ENCODE measurements around the gene SFTPB.

Gene SFTPB

GRCh38 chr2:85708641-85709040 is 40.6 kb upstream of the SFTPB start:
- DNase-seq (ENCODE audit: low spot score in 2 of 2) (no peak), ATAC-seq (replicated peaks; ENCODE audit: extremely low read depth, poor library complexity, severe bottlenecking) (no peak)
- Mint-ChIP-seq H3K4me3 (no peak overlapping the region), H3K27me3 (no peaks in the 10 kb centered on the region), H3K36me3 (ENCODE audit: insufficient read depth) (peaks cover 4% of the 10 kb centered on the region), H3K27ac (ENCODE audit: low read depth) (no peak overlapping the region), H3K4me1 (peaks cover 23% of the 10 kb centered on the region), H3K9me3 (no peaks in the 10 kb centered on the region)

DNA sequence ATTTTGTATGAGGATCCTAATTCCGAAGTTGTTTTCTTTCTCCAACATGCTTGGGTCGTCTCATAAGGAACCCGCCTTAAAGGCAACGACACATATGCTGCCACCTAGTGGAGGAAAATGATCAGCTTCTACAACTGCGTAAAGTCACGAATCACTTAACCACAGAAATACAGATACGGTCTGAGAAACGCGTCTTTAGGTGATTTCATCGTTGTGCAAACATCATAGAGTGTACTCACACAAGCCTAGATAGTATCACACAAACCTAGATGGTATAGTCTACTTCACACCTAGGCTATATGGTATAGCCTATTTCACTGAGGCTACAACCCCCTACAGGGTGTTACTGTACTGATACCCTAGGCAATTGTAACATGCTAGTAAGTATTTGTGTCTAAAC is 39.3 kb upstream of the SFTPB start:
- Mint-ChIP-seq H3K36me3 (ENCODE audit: insufficient read depth) (peaks cover 4% of the 10 kb centered on the region), H3K9me3 (no peaks in the 10 kb centered on the region), H3K27ac (ENCODE audit: low read depth) (no peak overlapping the region), H3K4me1 (peaks cover 23% of the 10 kb centered on the region), H3K27me3 (no peaks in the 10 kb centered on the region), H3K4me3 (peak overlapping the region; percentile 33)
- DNase-seq (ENCODE audit: low spot score in 2 of 2) = peak in 1 of 2 donors; percentile 70
- peak; percentile 83 for ATAC-seq (replicated peaks; ENCODE audit: extremely low read depth, poor library complexity, severe bottlenecking)

DNA sequence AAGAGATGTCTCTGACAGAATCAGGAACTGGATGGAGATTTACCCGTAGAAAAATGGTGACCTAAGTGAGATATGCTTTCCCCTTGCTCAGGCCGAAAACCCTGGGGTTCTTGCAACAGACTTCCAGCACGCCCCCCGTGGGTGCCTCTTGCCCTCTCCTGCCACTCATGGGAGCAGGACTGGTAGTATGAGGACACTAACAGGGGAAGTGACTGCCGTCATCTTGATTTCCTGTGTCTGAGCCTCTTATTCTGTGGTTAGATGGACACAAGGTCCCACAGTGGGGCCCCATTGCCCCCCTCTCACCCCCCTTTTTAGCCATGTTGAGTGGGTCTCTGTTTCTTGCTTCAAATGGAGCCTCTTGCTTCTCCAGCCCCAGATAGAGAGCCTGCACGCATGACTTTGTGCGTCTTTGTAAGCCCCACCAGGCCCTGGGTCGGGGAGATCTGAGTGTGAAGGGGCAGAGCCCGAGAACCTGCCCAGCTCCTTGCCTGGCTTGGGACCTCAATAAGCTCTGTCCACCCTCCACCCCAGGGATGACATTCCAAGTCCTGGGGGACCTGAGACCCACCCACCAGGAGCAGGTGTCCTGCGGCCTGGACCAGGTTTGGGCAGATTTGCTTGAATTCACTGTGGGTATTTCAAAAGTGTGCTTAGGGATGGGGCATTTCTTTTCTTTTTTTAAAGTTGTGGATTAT is 38.7 kb upstream of the SFTPB start:
- peak overlapping the region; percentile 33 for H3K4me3 Mint-ChIP-seq
- no peaks in the 10 kb centered on the region for H3K9me3 Mint-ChIP-seq
- peaks cover 4% of the 10 kb centered on the region for H3K36me3 Mint-ChIP-seq (ENCODE audit: insufficient read depth)
- peaks cover 23% of the 10 kb centered on the region for H3K4me1 Mint-ChIP-seq
- H3K27ac Mint-ChIP-seq (ENCODE audit: low read depth) = no peak overlapping the region
- H3K27me3 Mint-ChIP-seq = no peaks in the 10 kb centered on the region
- ATAC-seq (replicated peaks; ENCODE audit: extremely low read depth, poor library complexity, severe bottlenecking) = no peak
- no peak for DNase-seq (ENCODE audit: low spot score in 2 of 2)

GRCh38 chr2:85706063-85706462 is 38.1 kb upstream of the SFTPB start:
- Mint-ChIP-seq H3K27ac (ENCODE audit: low read depth) (no peak overlapping the region), H3K4me1 (peaks cover 23% of the 10 kb centered on the region), H3K36me3 (ENCODE audit: insufficient read depth) (peaks cover 4% of the 10 kb centered on the region), H3K9me3 (no peaks in the 10 kb centered on the region), H3K27me3 (no peaks in the 10 kb centered on the region), H3K4me3 (no peak overlapping the region)
- ATAC-seq (replicated peaks; ENCODE audit: extremely low read depth, poor library complexity, severe bottlenecking) (no peak), DNase-seq (ENCODE audit: low spot score in 2 of 2) (no peak)

- Mint-ChIP-seq H3K4me3 (no peak overlapping the region), H3K4me1 (peaks cover 23% of the 10 kb centered on the region), H3K36me3 (ENCODE audit: insufficient read depth) (peaks cover 4% of the 10 kb centered on the region), H3K27ac (ENCODE audit: low read depth) (peak overlapping the region; percentile 58), H3K9me3 (no peaks in the 10 kb centered on the region), H3K27me3 (no peaks in the 10 kb centered on the region)
- ATAC-seq (replicated peaks; ENCODE audit: extremely low read depth, poor library complexity, severe bottlenecking) (no peak), DNase-seq (ENCODE audit: low spot score in 2 of 2) (no peak)
Observed at GRCh38 chr2:85705680-85706039, 37.7 kb upstream of the SFTPB start.

GRCh38 chr2:85704800-85705679 is 37.0 kb upstream of the SFTPB start:
- peak; percentile 69 for ATAC-seq (replicated peaks; ENCODE audit: extremely low read depth, poor library complexity, severe bottlenecking)
- DNase-seq (ENCODE audit: low spot score in 2 of 2) = peak in 1 of 2 donors; percentile 43
- peak overlapping the region; percentile 16 for H3K4me3 Mint-ChIP-seq
- H3K27ac Mint-ChIP-seq (ENCODE audit: low read depth) = peak overlapping the region; percentile 58
- peaks cover 4% of the 10 kb centered on the region for H3K36me3 Mint-ChIP-seq (ENCODE audit: insufficient read depth)
- H3K9me3 Mint-ChIP-seq = no peaks in the 10 kb centered on the region
- H3K4me1 Mint-ChIP-seq = peaks cover 23% of the 10 kb centered on the region
- no peaks in the 10 kb centered on the region for H3K27me3 Mint-ChIP-seq

- DNase-seq (ENCODE audit: low spot score in 2 of 2) (no peak), ATAC-seq (replicated peaks; ENCODE audit: extremely low read depth, poor library complexity, severe bottlenecking) (no peak)
- H3K9me3 Mint-ChIP-seq = no peaks in the 10 kb centered on the region
- H3K4me3 Mint-ChIP-seq = no peak overlapping the region
- H3K4me1 Mint-ChIP-seq = peaks cover 23% of the 10 kb centered on the region
- H3K27ac Mint-ChIP-seq (ENCODE audit: low read depth) = peak overlapping the region; percentile 58
- H3K27me3 Mint-ChIP-seq = no peaks in the 10 kb centered on the region
- H3K36me3 Mint-ChIP-seq (ENCODE audit: insufficient read depth) = peaks cover 7% of the 10 kb centered on the region
Observed at GRCh38 chr2:85704038-85704437, 36.0 kb upstream of the SFTPB start.

GRCh38 chr2:85703329-85703728 is 35.3 kb upstream of the SFTPB start:
- peaks cover 11% of the 10 kb centered on the region for H3K36me3 Mint-ChIP-seq (ENCODE audit: insufficient read depth)
- DNase-seq (ENCODE audit: low spot score in 2 of 2) (no peak), ATAC-seq (replicated peaks; ENCODE audit: extremely low read depth, poor library complexity, severe bottlenecking) (no peak)
- no peak overlapping the region for H3K4me3 Mint-ChIP-seq
- no peaks in the 10 kb centered on the region for H3K9me3 Mint-ChIP-seq
- H3K27ac Mint-ChIP-seq (ENCODE audit: low read depth) = peak overlapping the region; percentile 58
- peaks cover 23% of the 10 kb centered on the region for H3K4me1 Mint-ChIP-seq
- H3K27me3 Mint-ChIP-seq = no peaks in the 10 kb centered on the region

DNA sequence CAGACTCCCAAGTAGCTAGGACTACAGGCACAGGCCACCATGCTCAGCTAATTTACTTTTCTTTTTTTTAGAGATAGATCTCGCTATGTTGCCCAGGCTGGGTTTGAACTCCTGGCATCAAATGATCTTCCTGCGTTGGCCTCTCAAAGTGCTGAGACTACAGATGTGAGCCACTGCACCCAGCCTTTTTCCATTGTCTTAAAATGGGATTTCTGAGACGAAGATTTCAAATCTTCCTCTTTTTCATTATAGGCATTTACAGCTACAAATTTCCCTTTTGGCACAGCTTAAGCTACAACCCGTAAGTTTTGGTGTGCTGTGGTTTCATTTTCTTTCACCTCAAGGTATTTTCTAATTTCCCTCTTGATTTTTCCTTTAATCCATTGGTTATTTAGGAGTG is 34.8 kb upstream of the SFTPB start:
- DNase-seq (ENCODE audit: low spot score in 2 of 2) (no peak), ATAC-seq (replicated peaks; ENCODE audit: extremely low read depth, poor library complexity, severe bottlenecking) (no peak)
- Mint-ChIP-seq H3K4me3 (no peak overlapping the region), H3K4me1 (peaks cover 23% of the 10 kb centered on the region), H3K27ac (ENCODE audit: low read depth) (peak overlapping the region; percentile 58), H3K9me3 (no peaks in the 10 kb centered on the region), H3K27me3 (no peaks in the 10 kb centered on the region), H3K36me3 (ENCODE audit: insufficient read depth) (peaks cover 16% of the 10 kb centered on the region)

DNA sequence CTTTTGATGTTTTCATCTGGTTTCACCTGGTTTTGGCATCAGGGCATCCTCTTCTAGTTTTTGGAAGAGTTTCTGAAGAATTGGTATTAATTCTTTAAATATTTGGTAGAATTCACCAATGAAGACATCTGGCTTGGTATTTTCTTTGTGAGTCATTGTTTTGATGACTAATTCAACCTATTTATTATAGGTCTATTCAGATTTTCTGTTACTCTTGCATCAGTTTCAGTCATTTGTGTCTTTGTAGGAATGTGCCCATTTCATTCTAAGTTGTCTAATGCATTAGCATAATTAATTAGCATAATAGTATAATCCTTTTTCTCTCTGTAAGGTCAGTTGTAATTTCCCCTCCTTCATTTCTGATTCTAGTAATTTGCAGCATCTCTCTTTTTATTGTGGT is 34.2 kb upstream of the SFTPB start:
- ATAC-seq (replicated peaks; ENCODE audit: extremely low read depth, poor library complexity, severe bottlenecking) (no peak), DNase-seq (ENCODE audit: low spot score in 2 of 2) (no peak)
- Mint-ChIP-seq H3K27me3 (no peaks in the 10 kb centered on the region), H3K4me3 (no peak overlapping the region), H3K27ac (ENCODE audit: low read depth) (no peak overlapping the region), H3K4me1 (peaks cover 20% of the 10 kb centered on the region), H3K9me3 (no peaks in the 10 kb centered on the region), H3K36me3 (ENCODE audit: insufficient read depth) (peaks cover 18% of the 10 kb centered on the region)

DNA sequence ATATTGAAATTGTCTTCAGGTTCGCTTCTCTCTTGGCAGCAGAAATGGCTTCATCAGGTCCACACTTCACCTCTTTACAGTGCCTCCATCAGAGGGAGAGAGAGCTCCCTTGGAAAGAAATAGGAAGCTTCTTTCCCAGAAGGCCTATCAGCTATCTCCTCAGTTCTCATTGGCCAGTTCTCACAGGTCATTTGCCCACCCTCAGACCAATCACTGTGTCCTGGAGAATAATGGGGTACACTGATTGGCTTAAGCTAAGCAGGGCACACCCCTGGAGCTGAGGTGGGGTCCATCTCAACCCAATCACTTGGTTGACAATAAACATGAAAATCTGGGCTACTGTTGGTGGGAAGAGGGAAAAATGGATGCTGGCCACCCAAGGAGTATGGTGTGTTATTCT is 31.3 kb upstream of the SFTPB start:
- DNase-seq (ENCODE audit: low spot score in 2 of 2) = no peak
- Mint-ChIP-seq H3K9me3 (no peaks in the 10 kb centered on the region), H3K4me1 (peaks cover 6% of the 10 kb centered on the region), H3K27ac (ENCODE audit: low read depth) (no peak overlapping the region), H3K36me3 (ENCODE audit: insufficient read depth) (peaks cover 26% of the 10 kb centered on the region), H3K4me3 (peak overlapping the region; percentile 75), H3K27me3 (no peaks in the 10 kb centered on the region)
- no peak for ATAC-seq (replicated peaks; ENCODE audit: extremely low read depth, poor library complexity, severe bottlenecking)

DNA sequence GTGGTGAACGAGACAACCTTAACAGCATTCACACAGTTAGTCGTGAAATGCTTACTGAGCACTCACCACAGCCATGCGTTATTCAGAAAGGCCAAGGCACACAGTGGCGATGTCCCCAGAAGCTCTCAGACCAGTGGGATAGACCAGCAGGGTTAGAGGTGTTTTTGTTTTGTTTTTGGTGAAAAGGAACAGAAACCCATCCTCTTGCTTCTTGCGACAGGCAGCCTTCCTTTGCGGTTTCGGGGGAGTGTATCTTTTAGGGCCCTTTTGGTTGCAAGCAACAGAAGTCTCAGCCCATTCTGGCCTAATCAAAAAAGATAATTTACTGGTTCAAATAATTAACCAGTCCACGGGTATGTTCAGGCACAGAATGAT is 30.9 kb upstream of the SFTPB start:
- H3K27ac Mint-ChIP-seq (ENCODE audit: low read depth) = no peak overlapping the region
- DNase-seq (ENCODE audit: low spot score in 2 of 2) = no peak
- no peaks in the 10 kb centered on the region for H3K27me3 Mint-ChIP-seq
- H3K4me3 Mint-ChIP-seq = peak overlapping the region; percentile 75
- peaks cover 2% of the 10 kb centered on the region for H3K4me1 Mint-ChIP-seq
- H3K9me3 Mint-ChIP-seq = no peaks in the 10 kb centered on the region
- no peak for ATAC-seq (replicated peaks; ENCODE audit: extremely low read depth, poor library complexity, severe bottlenecking)
- H3K36me3 Mint-ChIP-seq (ENCODE audit: insufficient read depth) = peaks cover 24% of the 10 kb centered on the region
